ENCODE data around the gene CHST15.

CHST15 gene

GRCh38 chr10:124001391-124002148 lies 91.8 kb downstream of the CHST15 start:
- DNase-seq (ENCODE audit: low read depth in 3 of 3, low spot score in 1 of 3): no peak

- no peak for DNase-seq (ENCODE audit: low read depth in 3 of 3, low spot score in 1 of 3)
Observed at GRCh38 chr10:124000792-124001201, 92.6 kb downstream of the CHST15 start.

- DNase-seq (ENCODE audit: low read depth in 3 of 3, low spot score in 1 of 3): no peak
Observed at GRCh38 chr10:123999956-124000615, 93.3 kb downstream of the CHST15 start.

GRCh38 chr10:123999261-123999660 lies 94.1 kb downstream of the CHST15 start:
- DNase-seq (ENCODE audit: low read depth in 3 of 3, low spot score in 1 of 3): no peak

GRCh38 chr10:123998197-123999141 lies 94.9 kb downstream of the CHST15 start:
- DNase-seq (ENCODE audit: low read depth in 3 of 3, low spot score in 1 of 3): no peak

- no peak for DNase-seq (ENCODE audit: low read depth in 3 of 3, low spot score in 1 of 3)
Observed at GRCh38 chr10:123997486-123998196, 95.8 kb downstream of the CHST15 start.

GRCh38 chr10:123997013-123997412 lies 96.4 kb downstream of the CHST15 start:
- DNase-seq (ENCODE audit: low read depth in 3 of 3, low spot score in 1 of 3): no peak

GRCh38 chr10:123996302-123996701 lies 97.1 kb downstream of the CHST15 start:
- no peak for DNase-seq (ENCODE audit: low read depth in 3 of 3, low spot score in 1 of 3)

- DNase-seq (ENCODE audit: low read depth in 3 of 3, low spot score in 1 of 3): no peak
Observed at GRCh38 chr10:123995461-123996131, 97.8 kb downstream of the CHST15 start.

- DNase-seq (ENCODE audit: low read depth in 3 of 3, low spot score in 1 of 3): no peak
Observed at GRCh38 chr10:123995082-123995460, 98.3 kb downstream of the CHST15 start.

GRCh38 chr10:123994417-123995081 lies 98.8 kb downstream of the CHST15 start:
- DNase-seq (ENCODE audit: low read depth in 3 of 3, low spot score in 1 of 3): peak; percentile 50 to 79 (median 61)

GRCh38 chr10:123993534-123994416 lies 99.6 kb downstream of the CHST15 start:
- no peak for DNase-seq (ENCODE audit: low read depth in 3 of 3, low spot score in 1 of 3)

GRCh38 chr10:123991611-123992570 lies 101.5 kb downstream of the CHST15 start:
- no peak for DNase-seq (ENCODE audit: low read depth in 3 of 3, low spot score in 1 of 3)

GRCh38 chr10:123990889-123991288 lies 102.5 kb downstream of the CHST15 start:
- no peak for DNase-seq (ENCODE audit: low read depth in 3 of 3, low spot score in 1 of 3)

GRCh38 chr10:123988694-123989093 lies 104.7 kb downstream of the CHST15 start:
- DNase-seq (ENCODE audit: low read depth in 3 of 3, low spot score in 1 of 3): no peak

- no peak for DNase-seq (ENCODE audit: low read depth in 3 of 3, low spot score in 1 of 3)
Observed at GRCh38 chr10:123986736-123987135, 106.7 kb downstream of the CHST15 start.

- DNase-seq (ENCODE audit: low read depth in 3 of 3, low spot score in 1 of 3): no peak
Observed at GRCh38 chr10:123974406-123974805, 119.0 kb downstream of the CHST15 start.

Measured in stimulated activated CD4-positive, alpha-beta T cell treated with anti-CD3 and anti-CD28 coated beads, TNF-alpha, amount 100 ng/mL, for 1 hour (primary cell).